ENCODE measurements around the gene PCYT1A.
"Not testable (repeated sequence)": the region's sequence is repeated elsewhere in the genome, so short reads cannot be mapped to it uniquely, and the experiment has no call there.

PCYT1A gene

DNA sequence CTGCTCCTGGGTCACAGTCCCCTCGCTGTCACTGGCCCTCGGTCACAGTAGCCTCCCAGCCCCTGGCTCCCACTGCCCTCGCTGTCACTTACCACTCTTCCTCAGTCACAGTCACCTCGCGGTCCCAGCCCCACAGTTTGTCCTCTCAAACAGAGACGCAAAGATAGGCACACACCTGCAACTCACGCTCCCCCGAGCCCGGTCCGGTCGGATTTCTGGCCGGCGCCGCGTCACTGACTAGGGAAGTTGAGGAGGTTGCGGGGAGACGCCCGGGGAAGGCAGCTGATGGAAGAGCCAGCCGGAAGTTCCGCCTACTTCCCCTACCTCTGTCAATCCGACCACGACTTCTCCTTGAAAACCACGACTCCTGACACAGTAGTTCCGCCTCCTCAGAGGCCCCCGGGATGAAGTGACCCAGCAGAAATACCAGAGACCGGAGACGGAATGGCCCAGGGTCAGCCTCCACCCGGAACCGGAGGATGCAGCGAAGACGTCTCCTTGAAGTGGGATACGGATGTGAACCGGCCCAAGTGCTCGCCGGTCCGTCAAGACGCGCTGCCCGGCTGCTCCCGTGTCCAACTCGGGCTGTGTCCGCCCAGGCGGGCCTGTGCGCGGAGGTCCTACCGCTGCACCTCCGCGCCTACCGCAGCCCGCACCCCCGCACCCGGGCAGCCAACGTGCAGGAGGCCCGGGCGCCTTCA lies at the start of gene PCYT1A:
Gene PCYT1A (minus strand): TSS at position 287 of the 701 bp plus-strand sequence. CDS start 17,195 bp downstream, outside the sequence.
- peak; percentile 92 for FAIRE-seq

GRCh38 chr3:196336319-196337145 lies 49.0 kb upstream of the PCYT1A start:
- FAIRE-seq: no peak

DNA sequence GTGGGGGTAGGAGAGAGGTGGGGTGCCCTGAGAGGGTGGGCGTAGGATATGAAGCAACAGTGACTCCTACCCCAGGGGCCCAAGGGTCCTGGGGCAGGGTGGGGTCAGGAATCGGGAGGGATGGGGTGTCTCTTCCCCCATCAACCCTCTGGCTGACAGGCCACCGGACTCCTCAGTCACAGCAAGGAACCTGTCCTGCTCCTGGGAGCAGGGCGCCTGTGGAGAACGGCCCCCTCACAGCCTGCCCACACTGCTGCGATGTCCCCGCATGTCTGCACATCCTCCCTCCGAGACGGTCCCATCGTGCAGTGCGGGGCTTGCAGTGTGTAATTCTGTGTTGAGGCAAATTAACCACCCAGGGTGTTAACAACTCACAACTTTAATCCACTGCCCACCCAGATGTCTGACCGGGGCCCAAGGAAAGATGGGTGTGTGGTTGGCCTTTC lies 48.0 kb upstream of the PCYT1A start:
- no peak for FAIRE-seq

GRCh38 chr3:196334982-196335381 lies 47.5 kb upstream of the PCYT1A start:
- FAIRE-seq: no peak

DNA sequence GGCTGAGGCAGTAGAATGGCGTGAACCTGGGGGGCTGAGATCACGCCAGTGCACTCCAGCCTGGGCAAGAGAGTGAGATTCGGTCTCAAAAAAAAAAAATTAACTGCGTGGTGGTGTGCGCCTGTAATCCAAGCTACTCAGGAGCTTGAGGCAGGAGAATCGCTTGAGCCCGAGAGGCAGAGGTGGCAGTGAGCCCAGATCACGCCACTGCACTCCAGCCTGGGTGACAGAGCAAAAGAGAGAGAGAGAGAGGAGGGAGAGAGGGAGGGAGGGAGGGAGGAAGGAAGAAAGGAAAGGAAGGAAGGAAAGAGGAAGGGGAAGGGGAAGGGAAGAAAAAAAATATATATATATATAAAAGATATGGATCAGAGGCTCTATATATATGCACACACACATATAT lies 44.6 kb upstream of the PCYT1A start:
- no peak for FAIRE-seq

- FAIRE-seq: no peak
These were observed 39.9 kb upstream of the PCYT1A start for GRCh38 chr3:196327405-196327804.

DNA sequence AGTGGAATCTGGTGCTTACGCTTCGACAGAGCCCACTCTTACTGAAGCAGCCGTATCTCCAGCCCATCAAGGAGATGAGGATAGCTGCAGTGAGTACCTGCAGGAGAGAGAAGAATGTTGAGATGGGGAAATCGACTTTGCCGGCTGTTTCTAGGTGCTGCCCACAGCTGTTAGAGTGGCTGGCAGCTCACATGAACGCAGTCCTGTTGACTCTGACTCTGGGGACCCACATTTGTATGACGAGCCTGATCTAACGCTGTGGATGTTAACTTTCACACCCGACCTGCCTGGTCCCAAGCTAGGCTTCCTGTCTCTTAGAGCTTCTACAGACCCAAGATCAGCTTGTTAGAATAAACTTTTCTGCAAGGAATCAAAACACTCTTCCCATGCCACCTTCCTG lies 39.4 kb upstream of the PCYT1A start:
- FAIRE-seq: no peak

DNA sequence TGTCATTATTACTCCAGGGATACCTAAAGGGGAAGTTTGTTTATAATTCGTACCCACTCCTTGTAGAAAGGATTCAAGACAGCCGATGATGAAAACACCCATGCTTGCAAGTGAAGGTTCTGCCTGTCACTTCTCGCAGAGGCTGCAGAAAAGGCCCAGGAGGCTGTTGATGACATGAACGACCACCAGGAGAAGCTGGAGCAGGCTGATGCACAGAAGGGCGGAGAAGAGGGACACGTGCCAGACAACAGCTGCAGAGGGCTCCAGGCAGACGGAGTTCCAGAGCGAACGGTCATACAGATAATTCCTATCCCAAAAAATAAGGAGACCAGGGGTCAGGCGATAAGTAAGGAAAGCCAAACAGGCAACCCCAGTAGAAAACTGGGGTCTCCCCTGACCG lies 36.2 kb upstream of the PCYT1A start:
- no peak for FAIRE-seq

DNA sequence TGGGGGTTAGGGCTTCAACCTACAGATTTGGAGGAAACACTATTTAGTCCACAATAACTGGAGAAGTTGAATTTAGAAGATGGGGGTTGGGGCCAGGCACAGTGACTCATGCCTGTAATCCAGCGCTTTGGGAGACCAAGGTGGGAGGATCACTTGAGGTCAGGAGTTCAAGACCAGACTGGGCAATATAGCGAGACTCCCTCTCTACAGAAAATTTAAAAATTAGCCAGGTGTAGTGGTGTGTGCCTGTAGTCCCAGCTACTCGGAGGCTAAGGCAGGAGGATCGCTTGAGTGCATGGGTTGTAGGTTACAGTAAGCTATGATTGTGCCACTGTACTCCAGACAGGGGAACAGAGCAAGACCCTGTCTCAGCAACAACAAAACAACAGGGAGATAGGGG lies 35.5 kb upstream of the PCYT1A start:
- FAIRE-seq: no peak

GRCh38 chr3:196321162-196321561 lies 33.6 kb upstream of the PCYT1A start:
- FAIRE-seq: no peak

GRCh38 chr3:196320137-196320536 lies 32.6 kb upstream of the PCYT1A start:
- no peak for FAIRE-seq

DNA sequence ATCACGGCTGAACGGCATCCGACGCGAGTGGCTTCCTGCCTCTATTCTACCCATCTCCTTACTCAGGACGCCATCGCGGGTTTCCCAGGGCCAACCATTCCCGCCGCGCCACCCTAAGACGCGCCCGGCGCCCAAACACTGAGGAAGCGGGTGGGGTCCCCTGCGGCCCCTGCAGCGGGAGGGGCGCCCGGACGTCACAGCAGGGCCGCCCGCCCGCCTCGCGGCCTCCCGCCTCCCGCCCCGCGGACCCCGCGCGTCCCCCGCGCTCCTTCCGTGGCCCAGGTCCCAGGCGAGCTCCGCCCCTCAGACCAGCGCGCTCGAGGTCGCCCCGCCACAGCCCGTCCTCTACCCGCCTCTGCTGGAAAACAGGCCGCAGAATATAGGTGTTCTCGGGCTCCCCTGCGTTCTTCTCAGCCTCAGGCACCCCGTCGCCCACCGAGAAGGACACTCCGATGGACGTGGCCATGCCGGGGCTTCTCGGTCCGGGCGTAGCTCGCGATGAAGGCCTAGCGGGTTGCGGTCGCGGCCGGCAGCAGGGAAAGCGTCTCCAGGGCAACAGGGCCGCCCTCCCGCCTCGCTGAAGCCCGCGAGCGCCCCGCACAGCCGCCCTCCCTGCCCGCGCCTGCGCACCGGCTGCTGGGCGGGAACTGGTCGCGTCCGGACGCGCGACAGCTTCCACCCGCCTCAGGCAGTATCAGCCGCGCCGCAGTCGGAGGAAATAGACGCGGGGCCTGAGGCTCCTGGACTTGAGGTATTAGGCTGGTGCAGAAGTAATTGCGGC lies 30.4 kb upstream of the PCYT1A start, which contains the start of gene DYNLT2B:
Gene DYNLT2B (minus strand): TSS at position 554 of the 781 bp plus-strand sequence. CDS start 88 bp downstream, at position 466.
- no peak for FAIRE-seq

DNA sequence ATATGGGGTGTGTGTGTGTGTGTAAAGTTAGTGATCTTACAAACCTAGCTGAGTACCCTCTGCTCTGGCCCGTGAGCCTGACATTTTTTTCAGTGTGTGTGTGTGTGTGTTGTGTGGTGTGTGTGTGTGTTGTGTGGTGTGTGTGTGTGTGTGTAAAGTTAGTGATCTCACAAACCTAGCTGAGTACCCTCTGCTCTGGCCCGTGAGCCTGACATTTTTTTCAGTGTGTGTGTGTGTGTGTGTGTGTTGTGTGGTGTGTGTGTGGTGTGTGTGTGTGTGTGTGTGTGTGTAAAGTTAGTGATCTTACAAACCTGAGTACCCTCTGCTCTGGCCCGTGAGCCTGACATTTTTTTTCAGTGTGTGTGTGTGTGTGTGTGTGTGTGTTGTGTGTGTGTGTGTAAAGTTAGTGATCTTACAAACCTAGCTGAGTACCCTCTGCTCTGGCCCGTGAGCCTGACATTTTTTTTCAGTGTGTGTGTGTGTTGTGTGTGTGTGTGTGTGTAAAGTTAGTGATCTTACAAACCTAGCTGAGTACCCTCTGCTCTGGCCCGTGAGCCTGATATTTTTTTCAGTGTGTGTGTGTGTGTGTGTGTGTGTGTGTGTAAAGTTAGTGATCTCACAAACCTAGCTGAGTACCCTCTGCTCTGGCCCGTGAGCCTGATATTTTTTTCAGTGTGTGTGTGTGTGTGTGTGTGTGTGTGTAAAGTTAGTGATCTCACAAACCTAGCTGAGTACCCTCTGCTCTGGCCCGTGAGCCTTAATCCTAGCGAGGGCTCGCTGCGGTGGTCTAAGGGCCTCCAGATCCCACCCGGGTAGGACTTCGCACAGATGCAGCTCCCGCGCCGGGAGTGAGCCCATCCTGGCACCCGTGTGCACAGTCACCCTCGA lies 29.5 kb upstream of the PCYT1A start:
- FAIRE-seq: not testable (repeated sequence)

DNA sequence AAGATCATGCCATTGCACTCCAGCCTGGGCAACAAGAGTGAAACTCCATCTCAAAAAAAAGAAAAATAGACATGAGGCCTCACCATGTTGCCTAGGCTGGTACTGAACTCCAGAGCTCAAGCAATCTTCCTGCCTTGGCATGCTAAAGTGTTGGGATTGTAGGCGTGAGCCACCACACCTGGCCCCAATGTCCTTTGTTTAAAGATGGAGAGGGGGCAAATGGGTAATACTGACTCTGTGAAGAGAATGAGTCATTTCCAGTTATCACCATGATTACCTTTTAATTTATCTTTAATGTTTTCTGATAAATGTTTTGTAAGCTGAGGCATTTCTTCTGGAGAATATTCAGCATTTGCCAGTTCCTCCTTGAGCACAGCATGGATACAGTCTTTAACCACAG lies 28.3 kb upstream of the PCYT1A start:
- FAIRE-seq: no peak

DNA sequence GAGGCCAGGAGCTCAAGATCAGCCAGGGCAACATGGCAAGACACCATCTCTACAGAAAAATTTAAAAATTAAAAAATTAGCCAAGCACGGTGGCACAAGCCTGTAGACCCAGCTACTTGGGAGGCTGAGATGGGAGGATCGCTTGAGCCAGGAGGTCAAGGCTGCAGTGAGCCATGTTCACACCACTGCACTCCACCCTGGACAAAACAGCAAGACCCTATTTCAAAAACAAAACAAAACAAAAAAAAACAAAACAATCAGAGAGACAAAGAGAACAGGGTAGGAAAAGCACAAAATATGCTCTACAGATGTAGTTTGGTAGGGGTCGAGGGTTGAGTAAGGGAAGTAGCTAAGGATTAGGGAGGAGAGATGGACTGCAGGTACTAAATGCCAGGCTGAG lies 27.1 kb upstream of the PCYT1A start:
- FAIRE-seq: no peak

DNA sequence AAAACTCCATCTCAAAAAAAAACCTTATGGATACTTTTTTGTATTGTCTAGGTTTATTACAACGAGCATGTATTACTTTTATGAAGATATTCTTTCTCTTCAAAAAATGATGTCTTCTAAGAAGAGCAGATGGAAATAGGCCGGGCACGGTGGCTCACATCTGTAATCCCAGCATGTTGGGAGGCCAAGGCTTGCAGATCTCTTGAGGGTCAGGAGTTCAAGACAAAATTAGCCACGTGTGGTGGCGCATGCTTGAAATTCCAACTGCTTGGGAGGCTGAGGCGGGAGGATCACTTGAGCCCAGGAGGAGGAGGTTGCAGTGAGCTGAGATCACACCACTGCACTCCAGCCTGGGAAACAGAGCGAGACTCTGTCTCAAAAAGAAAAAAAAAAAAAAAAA lies 26.6 kb upstream of the PCYT1A start:
- FAIRE-seq: not testable (repeated sequence)

GRCh38 chr3:196302960-196303359 lies 15.4 kb upstream of the PCYT1A start:
- FAIRE-seq: not testable (repeated sequence)

DNA sequence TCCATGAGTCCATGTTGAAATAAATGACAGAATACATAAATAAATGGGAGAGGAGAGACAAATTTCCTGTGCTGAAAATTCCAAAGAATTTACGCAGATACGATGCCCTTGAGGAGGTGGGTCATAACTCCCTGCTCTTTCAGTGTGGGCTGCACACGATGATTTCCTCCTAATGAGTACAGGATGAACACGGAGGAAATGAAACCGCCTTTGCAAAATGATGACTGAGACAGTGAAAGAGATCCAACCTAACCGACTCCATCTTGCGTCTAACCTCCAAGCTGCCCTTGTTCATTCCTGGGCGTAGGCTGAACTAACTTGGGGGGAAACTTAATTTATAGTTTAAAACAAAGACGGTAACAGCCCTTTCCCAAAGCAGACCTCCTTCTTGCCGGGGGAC lies 15.0 kb upstream of the PCYT1A start:
- not testable (repeated sequence) for FAIRE-seq

GRCh38 chr3:196298521-196298920 lies 11.0 kb upstream of the PCYT1A start:
- no peak for FAIRE-seq

GRCh38 chr3:196292286-196292923 lies 4.9 kb upstream of the PCYT1A start:
- FAIRE-seq: no peak

DNA sequence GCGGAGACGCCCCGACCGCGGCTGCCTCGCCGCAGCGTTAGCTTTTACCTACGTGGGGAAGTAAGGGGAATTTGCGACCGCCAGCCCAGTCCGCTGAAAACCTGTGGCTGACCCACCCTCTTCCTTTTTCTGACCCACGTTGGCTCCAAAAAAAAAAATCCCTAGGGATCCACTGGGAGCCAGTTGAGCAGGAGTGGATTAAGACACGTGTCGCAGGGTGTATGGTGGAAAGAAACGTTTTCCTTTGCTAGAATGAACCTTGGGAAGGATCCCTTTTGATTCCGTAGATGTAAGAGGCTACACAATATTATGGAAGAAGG lies 575 bp upstream of the PCYT1A start:
- no peak for FAIRE-seq

GRCh38 chr3:196287090-196287439 lies 461 bp downstream of the PCYT1A start:
- no peak for FAIRE-seq

Data from G401.6 (cell line).